Memory B cell (primary cell): ENCODE results near the gene MMP20.
A peak's percentile ranks its signal among the peaks of the same experiment; 100 is the strongest.

Experiments used
- ATAC-seq: fragments of 150-1000 bp; cut with Tn5 transposase; 2 replicates; pipeline ENCODE4 v1.10.0; 2021; ENCODE audit warnings: low read depth, mild to moderate bottlenecking, moderate library complexity
- DNase-seq, 2 donors: peaks; one replicate each; pipeline ENCODE4 v3.0.0; 2022; ENCODE audit warnings: low spot score in 2 of 2
- H3K27ac Mint-ChIP-seq: one replicate; pipeline ENCODE4 v1.8.0; 2022; ENCODE audit warnings: mild to moderate bottlenecking, moderate library complexity, mixed read lengths
- H3K27me3 Mint-ChIP-seq: one replicate; pipeline ENCODE4 v1.8.0; 2022; ENCODE audit warnings: mixed read lengths
- H3K36me3 Mint-ChIP-seq: one replicate; pipeline ENCODE4 v1.8.0; 2022; ENCODE audit warnings: mild to moderate bottlenecking, mixed read lengths
- H3K4me1 Mint-ChIP-seq: one replicate; pipeline ENCODE4 v1.8.0; 2022; ENCODE audit warnings: mixed read lengths
- H3K4me3 Mint-ChIP-seq: one replicate; pipeline ENCODE4 v1.8.0; 2022; ENCODE audit warnings: mild to moderate bottlenecking, moderate library complexity, mixed read lengths
- H3K9me3 Mint-ChIP-seq: one replicate; pipeline ENCODE4 v1.8.0; 2022; ENCODE audit warnings: mixed read lengths

MMP20 gene

GRCh38 chr11:102596578-102596977, 28.6 kb downstream of the MMP20 start:
- no peaks in the 10 kb centered on the region for H3K4me1 Mint-ChIP-seq

GRCh38 chr11:102592634-102593581, 32.2 kb downstream of the MMP20 start:
- Mint-ChIP-seq H3K4me3 (no peak overlapping the region), H3K9me3 (peaks cover 1% of the 10 kb centered on the region), H3K27ac (no peak overlapping the region), H3K4me1 (peaks cover 15% of the 10 kb centered on the region), H3K27me3 (peaks cover 3% of the 10 kb centered on the region), H3K36me3 (no peaks in the 10 kb centered on the region)
- peak; percentile 32 for ATAC-seq
- no peak for DNase-seq

More at GRCh38 chr11:102596578-102596977, 28.6 kb downstream of the MMP20 start:
- Mint-ChIP-seq H3K27me3 (peaks cover 3% of the 10 kb centered on the region), H3K27ac (no peak overlapping the region), H3K9me3 (no peaks in the 10 kb centered on the region), H3K36me3 (no peaks in the 10 kb centered on the region), H3K4me3 (no peak overlapping the region)
- ATAC-seq (no peak), DNase-seq (no peak)

GRCh38 chr11:102592131-102592530, 33.0 kb downstream of the MMP20 start:
- Mint-ChIP-seq H3K27me3 (peaks cover 3% of the 10 kb centered on the region), H3K9me3 (peaks cover 1% of the 10 kb centered on the region), H3K27ac (no peak overlapping the region), H3K4me3 (no peak overlapping the region), H3K4me1 (peaks cover 15% of the 10 kb centered on the region), H3K36me3 (no peaks in the 10 kb centered on the region)
- ATAC-seq, result no peak
- DNase-seq, result no peak

- peaks cover 3% of the 10 kb centered on the region for H3K27me3 Mint-ChIP-seq
- DNase-seq (no peak), ATAC-seq (no peak)
- H3K4me1 Mint-ChIP-seq, result peaks cover 15% of the 10 kb centered on the region
- no peak overlapping the region for H3K4me3 Mint-ChIP-seq
- peaks cover 1% of the 10 kb centered on the region for H3K9me3 Mint-ChIP-seq
- H3K36me3 Mint-ChIP-seq, result no peaks in the 10 kb centered on the region
- H3K27ac Mint-ChIP-seq, result no peak overlapping the region
Observed at GRCh38 chr11:102591160-102591718, 33.9 kb downstream of the MMP20 start.

GRCh38 chr11:102590276-102591049, 34.7 kb downstream of the MMP20 start:
- Mint-ChIP-seq H3K36me3 (no peaks in the 10 kb centered on the region), H3K27ac (no peak overlapping the region), H3K9me3 (peaks cover 1% of the 10 kb centered on the region), H3K27me3 (peaks cover 3% of the 10 kb centered on the region), H3K4me1 (peaks cover 15% of the 10 kb centered on the region), H3K4me3 (no peak overlapping the region)
- DNase-seq (no peak), ATAC-seq (no peak)

GRCh38 chr11:102589047-102589459, 36.1 kb downstream of the MMP20 start:
- Mint-ChIP-seq H3K4me1 (peaks cover 15% of the 10 kb centered on the region), H3K4me3 (no peak overlapping the region), H3K36me3 (no peaks in the 10 kb centered on the region), H3K27me3 (peaks cover 3% of the 10 kb centered on the region), H3K27ac (no peak overlapping the region), H3K9me3 (peaks cover 1% of the 10 kb centered on the region)
- no peak for DNase-seq
- peak; percentile 63 for ATAC-seq

- H3K27ac Mint-ChIP-seq, result no peak overlapping the region
- H3K4me3 Mint-ChIP-seq, result no peak overlapping the region
- H3K36me3 Mint-ChIP-seq, result no peaks in the 10 kb centered on the region
- no peaks in the 10 kb centered on the region for H3K27me3 Mint-ChIP-seq
- ATAC-seq, result no peak
- peaks cover 1% of the 10 kb centered on the region for H3K9me3 Mint-ChIP-seq
- no peak for DNase-seq
- H3K4me1 Mint-ChIP-seq, result peaks cover 15% of the 10 kb centered on the region
Observed at GRCh38 chr11:102587722-102588121, 37.4 kb downstream of the MMP20 start.

GRCh38 chr11:102583141-102583873, 41.8 kb downstream of the MMP20 start:
- no peaks in the 10 kb centered on the region for H3K27me3 Mint-ChIP-seq
- no peak for ATAC-seq

GRCh38 chr11:102582140-102582539, 43.0 kb downstream of the MMP20 start:
- H3K27ac Mint-ChIP-seq, result no peak overlapping the region
- no peak overlapping the region for H3K4me3 Mint-ChIP-seq
- H3K9me3 Mint-ChIP-seq, result no peaks in the 10 kb centered on the region
- DNase-seq, result no peak
- no peaks in the 10 kb centered on the region for H3K27me3 Mint-ChIP-seq
- no peak for ATAC-seq
- H3K4me1 Mint-ChIP-seq, result peaks cover 10% of the 10 kb centered on the region
- H3K36me3 Mint-ChIP-seq, result no peaks in the 10 kb centered on the region

More at GRCh38 chr11:102583141-102583873, 41.8 kb downstream of the MMP20 start:
- no peak for DNase-seq
- no peak overlapping the region for H3K27ac Mint-ChIP-seq
- H3K4me3 Mint-ChIP-seq, result no peak overlapping the region
- H3K9me3 Mint-ChIP-seq, result no peaks in the 10 kb centered on the region
- H3K36me3 Mint-ChIP-seq, result no peaks in the 10 kb centered on the region
- H3K4me1 Mint-ChIP-seq, result peaks cover 4% of the 10 kb centered on the region

- Mint-ChIP-seq H3K27me3 (no peaks in the 10 kb centered on the region), H3K4me1 (peaks cover 11% of the 10 kb centered on the region), H3K4me3 (no peak overlapping the region), H3K27ac (no peak overlapping the region), H3K9me3 (no peaks in the 10 kb centered on the region), H3K36me3 (no peaks in the 10 kb centered on the region)
- ATAC-seq, result no peak
- DNase-seq, result no peak
Observed at GRCh38 chr11:102581066-102581465, 44.1 kb downstream of the MMP20 start.

- no peak overlapping the region for H3K27ac Mint-ChIP-seq
- no peak for DNase-seq
- H3K9me3 Mint-ChIP-seq, result no peaks in the 10 kb centered on the region
- peaks cover 11% of the 10 kb centered on the region for H3K4me1 Mint-ChIP-seq
- no peak overlapping the region for H3K4me3 Mint-ChIP-seq
- no peaks in the 10 kb centered on the region for H3K36me3 Mint-ChIP-seq
- no peak for ATAC-seq
- no peaks in the 10 kb centered on the region for H3K27me3 Mint-ChIP-seq
Observed at GRCh38 chr11:102580185-102580951, 44.8 kb downstream of the MMP20 start.

- H3K27me3 Mint-ChIP-seq, result no peaks in the 10 kb centered on the region
- DNase-seq, result no peak
- no peaks in the 10 kb centered on the region for H3K9me3 Mint-ChIP-seq
- ATAC-seq, result no peak
- H3K4me1 Mint-ChIP-seq, result peaks cover 11% of the 10 kb centered on the region
- no peak overlapping the region for H3K27ac Mint-ChIP-seq
- H3K4me3 Mint-ChIP-seq, result no peak overlapping the region
- H3K36me3 Mint-ChIP-seq, result no peaks in the 10 kb centered on the region
Observed at GRCh38 chr11:102577723-102578122, 47.4 kb downstream of the MMP20 start.

- peak; percentile 53 for ATAC-seq
- H3K4me3 Mint-ChIP-seq, result no peak overlapping the region
Observed at GRCh38 chr11:102577182-102577581, 48.0 kb downstream of the MMP20 start.

More at GRCh38 chr11:102577182-102577581, 48.0 kb downstream of the MMP20 start:
- Mint-ChIP-seq H3K4me1 (peaks cover 10% of the 10 kb centered on the region), H3K36me3 (no peaks in the 10 kb centered on the region), H3K9me3 (no peaks in the 10 kb centered on the region), H3K27ac (no peak overlapping the region), H3K27me3 (no peaks in the 10 kb centered on the region)
- no peak for DNase-seq
